GM18907 (cell line): ENCODE measurements around the gene AFDN.
A peak's percentile ranks its signal among the peaks of the same experiment; 100 is the strongest.

Experiments used
- ATAC-seq: cut with Tn5 transposase; IDR thresholded peaks from one replicate; pipeline ENCODE4 v1.9.1; 2021; ENCODE audit warnings: mild to moderate bottlenecking, moderate library complexity; ENCODE audit not compliant: unreplicated experiment

Gene AFDN

GRCh38 chr6:167826896-167827582 is at the start of gene AFDN:
AFDN (plus strand) TSS chr6:167826911; CDS start chr6:167827133, 222 bp downstream.
- peak; percentile 48 for ATAC-seq

GRCh38 chr6:167778497-167779128 is 48.1 kb upstream of the AFDN start:
- ATAC-seq: no peak

GRCh38 chr6:167779129-167779992 is 47.4 kb upstream of the AFDN start:
- no peak for ATAC-seq

GRCh38 chr6:167779993-167780655 is 46.6 kb upstream of the AFDN start:
- no peak for ATAC-seq

GRCh38 chr6:167781066-167781767 is 45.5 kb upstream of the AFDN start:
- ATAC-seq: no peak

GRCh38 chr6:167781868-167782267 is 44.8 kb upstream of the AFDN start:
- no peak for ATAC-seq

GRCh38 chr6:167782698-167783517 is 43.8 kb upstream of the AFDN start:
- ATAC-seq: no peak

- ATAC-seq: no peak
These were observed 39.6 kb upstream of the AFDN start for GRCh38 chr6:167786853-167787675.

GRCh38 chr6:167787896-167788562 is 38.7 kb upstream of the AFDN start:
- ATAC-seq: no peak

- no peak for ATAC-seq
These were observed 38.2 kb upstream of the AFDN start for GRCh38 chr6:167788563-167788903.

GRCh38 chr6:167789358-167789757 is 37.4 kb upstream of the AFDN start:
- ATAC-seq: no peak

GRCh38 chr6:167791091-167791779 is 35.5 kb upstream of the AFDN start:
- no peak for ATAC-seq

GRCh38 chr6:167791780-167792478 is 34.8 kb upstream of the AFDN start:
- ATAC-seq: no peak

GRCh38 chr6:167793421-167793820 is 33.3 kb upstream of the AFDN start:
- no peak for ATAC-seq

GRCh38 chr6:167794161-167795157 is 32.3 kb upstream of the AFDN start:
- ATAC-seq: no peak

GRCh38 chr6:167795321-167795811 is 31.3 kb upstream of the AFDN start:
- ATAC-seq: no peak
